Suprapubic skin (tissue), 4 donors: ENCODE measurements around the gene ATP6AP1. TPM values are rescaled to one million over a fixed set of nuclear protein-coding genes. Genes with fewer than 3 reads are reported as not detected.

Experiments used
- DNase-seq, 2 donors: peaks; one replicate each; pipeline ENCODE4 v3.0.0-alpha.2; 2019; ENCODE audit warnings: low spot score in 2 of 2
- H3K27ac ChIP-seq: fragments of 200-600 bp; sonication (generic); one replicate; pipeline ENCODE4 v1.5.1; 2019
- H3K27me3 ChIP-seq: fragments of 200-600 bp; sonication (generic); one replicate; pipeline ENCODE4 v1.5.1; 2019
- H3K36me3 ChIP-seq: fragments of 200-600 bp; sonication (generic); one replicate; pipeline ENCODE4 v1.5.1; 2019
- H3K4me1 ChIP-seq: fragments of 200-600 bp; sonication (generic); one replicate; pipeline ENCODE4 v1.5.1; 2019
- H3K4me3 ChIP-seq: fragments of 200-600 bp; sonication (generic); one replicate; pipeline ENCODE4 v1.5.1; 2019; ENCODE audit warnings: mild to moderate bottlenecking
- H3K9me3 ChIP-seq: fragments of 200-600 bp; sonication (generic); one replicate; pipeline ENCODE4 v1.5.1; 2019
- EP300 ChIP-seq: sonication (generic); formaldehyde crosslinking; IDR thresholded peaks from one replicate; pipeline ENCODE4 v1.6.1; 2017; ENCODE audit warnings: antibody characterized with exemption
- POLR2A ChIP-seq, 2 donors: fragments of 450-650 bp; IDR thresholded peaks; one replicate each; pipeline ENCODE4 v1.6.1; 2017; ENCODE audit warnings: antibody characterized with exemption in 2 of 2, mild to moderate bottlenecking in 2 of 2, moderate library complexity in 2 of 2
- POLR2AphosphoS5 ChIP-seq, 3 donors: sonication (generic); formaldehyde crosslinking; IDR thresholded peaks; one replicate each; pipeline ENCODE4 v1.6.1; 2017; ENCODE audit warnings: antibody characterized with exemption in 3 of 3
- WGBS: methylation state at CpG from one replicate; pipeline ENCODE4 v1.1.5; 2018; 5-methylcytosine and 5-hydroxymethylcytosine counted together
- total RNA-seq, 4 donors: library from RNA; depleted of rRNA; stranded (reverse); fragments of >200 nt; gene quantifications; one replicate each; pipeline ENCODE4 v1.1.0, GENCODE V29; 2016
- TF ChIP-seq, protein P1 (sequence below), 2 donors: fragments of 200-600 bp in 1 of 2; fragments of 450-650 bp in 1 of 2; sonication (generic) in 1 of 2; IDR thresholded peaks; one replicate each; pipeline ENCODE4 v1.5.1; 2016 to 2019; ENCODE audit warnings: antibody characterized with exemption in 2 of 2, mild to moderate bottlenecking in 1 of 2, moderate library complexity in 1 of 2

The ATP6AP1 gene, protein sequence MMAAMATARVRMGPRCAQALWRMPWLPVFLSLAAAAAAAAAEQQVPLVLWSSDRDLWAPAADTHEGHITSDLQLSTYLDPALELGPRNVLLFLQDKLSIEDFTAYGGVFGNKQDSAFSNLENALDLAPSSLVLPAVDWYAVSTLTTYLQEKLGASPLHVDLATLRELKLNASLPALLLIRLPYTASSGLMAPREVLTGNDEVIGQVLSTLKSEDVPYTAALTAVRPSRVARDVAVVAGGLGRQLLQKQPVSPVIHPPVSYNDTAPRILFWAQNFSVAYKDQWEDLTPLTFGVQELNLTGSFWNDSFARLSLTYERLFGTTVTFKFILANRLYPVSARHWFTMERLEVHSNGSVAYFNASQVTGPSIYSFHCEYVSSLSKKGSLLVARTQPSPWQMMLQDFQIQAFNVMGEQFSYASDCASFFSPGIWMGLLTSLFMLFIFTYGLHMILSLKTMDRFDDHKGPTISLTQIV
- 10 to 100 TPM; 47.0 to 64.4 (median 60.0) TPM for total RNA-seq

DNA sequence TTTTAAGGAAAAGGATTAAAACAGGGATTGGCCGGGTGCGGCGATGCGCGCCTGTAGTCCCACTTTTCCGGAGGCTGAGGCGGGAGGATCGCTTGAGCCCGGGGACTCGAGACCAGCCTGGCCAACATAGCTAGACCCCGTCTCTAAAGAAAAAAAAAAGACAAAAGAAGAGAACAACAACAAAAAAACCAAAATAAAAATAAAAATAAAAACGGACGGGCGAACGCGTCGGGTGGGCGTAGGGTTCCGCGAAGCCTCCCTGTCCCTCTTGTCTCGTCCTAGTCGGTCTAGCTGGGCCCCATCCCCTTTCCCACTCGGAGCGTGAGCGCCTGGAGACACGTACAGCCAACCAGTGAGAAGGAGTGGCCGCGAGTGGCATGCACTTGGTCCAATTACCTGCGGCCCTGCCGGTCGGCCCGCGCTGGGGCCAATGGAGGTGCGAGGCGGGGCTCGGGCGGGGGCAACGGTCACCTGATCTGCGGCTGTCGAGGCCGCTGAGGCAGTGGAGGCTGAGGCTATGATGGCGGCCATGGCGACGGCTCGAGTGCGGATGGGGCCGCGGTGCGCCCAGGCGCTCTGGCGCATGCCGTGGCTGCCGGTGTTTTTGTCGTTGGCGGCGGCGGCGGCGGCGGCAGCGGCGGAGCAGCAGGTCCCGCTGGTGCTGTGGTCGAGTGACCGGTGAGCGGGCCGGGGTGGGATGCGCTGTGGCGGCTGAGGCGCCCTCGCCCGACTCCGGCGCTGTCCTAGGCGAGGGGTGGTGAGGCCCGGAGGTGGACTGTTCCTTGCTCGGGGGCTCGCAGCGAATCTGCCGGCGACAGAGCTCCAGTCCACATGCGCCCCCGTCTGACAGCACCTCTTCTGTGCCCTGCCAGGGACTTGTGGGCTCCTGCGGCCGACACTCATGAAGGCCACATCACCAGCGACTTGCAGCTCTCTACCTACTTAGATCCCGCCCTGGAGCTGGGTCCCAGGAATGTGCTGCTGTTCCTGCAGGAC is at the start of gene ATP6AP1:
Gene ATP6AP1, plus strand, starts transcription at position 502 of the 996 bp plus-strand sequence. Its CDS starts 16 bp downstream, at position 518.
- TF ChIP-seq EP300 (no peak), POLR2AphosphoS5 (IDR thresholded peaks at IDR 0.05) (peak in 1 of 3 donors; percentile 73)
- peak within 1 kb of the TSS; percentile 83 for H3K27ac ChIP-seq

DNA sequence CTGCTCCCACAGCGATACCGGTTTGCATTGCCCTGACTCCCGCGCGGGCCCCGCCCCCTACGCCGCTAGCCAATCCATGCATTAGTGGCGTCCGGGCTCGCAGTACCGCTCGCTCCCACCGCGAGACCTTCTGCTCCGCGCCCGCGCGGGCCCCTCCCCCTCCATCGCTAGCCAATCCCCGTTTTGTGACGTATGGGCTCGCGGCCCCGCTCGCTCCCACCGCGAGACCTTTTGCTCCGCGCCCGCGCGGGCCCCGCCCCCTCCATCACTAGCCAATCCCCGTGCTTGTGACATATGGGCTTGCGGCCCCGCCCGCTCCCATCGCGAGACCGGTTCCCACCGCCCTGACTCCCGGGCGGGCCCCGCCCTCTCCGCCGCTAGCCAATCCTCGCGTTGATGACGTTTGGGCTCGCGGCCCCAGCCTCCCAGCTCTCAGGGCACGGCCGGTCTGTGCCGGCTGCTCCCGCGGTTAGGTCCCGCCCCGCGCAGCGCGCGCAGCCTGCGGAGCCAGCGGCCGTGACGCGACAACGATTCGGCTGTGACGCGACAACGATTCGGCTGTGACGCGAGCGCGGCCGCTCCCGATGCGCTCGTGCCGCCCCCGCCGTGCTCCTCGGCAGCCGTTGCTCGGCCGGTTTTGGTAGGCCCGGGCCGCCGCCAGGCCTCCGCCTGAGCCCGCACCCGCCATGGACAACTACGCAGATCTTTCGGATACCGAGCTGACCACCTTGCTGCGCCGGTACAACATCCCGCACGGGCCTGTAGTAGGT is 49.5 kb upstream of the ATP6AP1 start, which contains the start of gene EMD:
Gene EMD, plus strand, starts transcription at position 497 of the 770 bp plus-strand sequence. Its CDS starts 190 bp downstream, at position 687.
- DNase-seq = peak; percentile 97 to 98
- Histone ChIP-seq H3K4me1 (peaks cover 30% of the 10 kb centered on the region), H3K4me3 (peak within 1 kb of the TSS; percentile 78), H3K9me3 (no peaks in the 10 kb centered on the region), H3K27ac (peak within 1 kb of the TSS; percentile 97), H3K27me3 (no peaks in the 10 kb centered on the region), H3K36me3 (no peaks in the 10 kb centered on the region)
- WGBS = 46% methylated on average over 81 of the region's 103 CpGs
- TF ChIP-seq POLR2AphosphoS5 (IDR thresholded peaks at IDR 0.05) (peak in 2 of 3 donors; percentile 24 to 66), EP300 (no peak), POLR2A (IDR thresholded peaks at IDR 0.05) (peak; percentile 12 to 79)
- TF ChIP-seq, protein P1, sequence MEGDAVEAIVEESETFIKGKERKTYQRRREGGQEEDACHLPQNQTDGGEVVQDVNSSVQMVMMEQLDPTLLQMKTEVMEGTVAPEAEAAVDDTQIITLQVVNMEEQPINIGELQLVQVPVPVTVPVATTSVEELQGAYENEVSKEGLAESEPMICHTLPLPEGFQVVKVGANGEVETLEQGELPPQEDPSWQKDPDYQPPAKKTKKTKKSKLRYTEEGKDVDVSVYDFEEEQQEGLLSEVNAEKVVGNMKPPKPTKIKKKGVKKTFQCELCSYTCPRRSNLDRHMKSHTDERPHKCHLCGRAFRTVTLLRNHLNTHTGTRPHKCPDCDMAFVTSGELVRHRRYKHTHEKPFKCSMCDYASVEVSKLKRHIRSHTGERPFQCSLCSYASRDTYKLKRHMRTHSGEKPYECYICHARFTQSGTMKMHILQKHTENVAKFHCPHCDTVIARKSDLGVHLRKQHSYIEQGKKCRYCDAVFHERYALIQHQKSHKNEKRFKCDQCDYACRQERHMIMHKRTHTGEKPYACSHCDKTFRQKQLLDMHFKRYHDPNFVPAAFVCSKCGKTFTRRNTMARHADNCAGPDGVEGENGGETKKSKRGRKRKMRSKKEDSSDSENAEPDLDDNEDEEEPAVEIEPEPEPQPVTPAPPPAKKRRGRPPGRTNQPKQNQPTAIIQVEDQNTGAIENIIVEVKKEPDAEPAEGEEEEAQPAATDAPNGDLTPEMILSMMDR (IDR thresholded peaks at IDR 0.05) = no peak

More for the DNA sequence above, at the start of gene ATP6AP1:
- H3K9me3 ChIP-seq = no peaks in the 10 kb centered on the region
- WGBS = 62% methylated on average over 42 of the region's 87 CpGs
- H3K36me3 ChIP-seq = peaks cover 15% of the 10 kb centered on the region
- H3K27me3 ChIP-seq = no peaks in the 10 kb centered on the region
- peak; percentile 94 to 95 for DNase-seq
- peaks cover 20% of the 10 kb centered on the region for H3K4me1 ChIP-seq
- peak within 1 kb of the TSS; percentile 69 for H3K4me3 ChIP-seq

DNA sequence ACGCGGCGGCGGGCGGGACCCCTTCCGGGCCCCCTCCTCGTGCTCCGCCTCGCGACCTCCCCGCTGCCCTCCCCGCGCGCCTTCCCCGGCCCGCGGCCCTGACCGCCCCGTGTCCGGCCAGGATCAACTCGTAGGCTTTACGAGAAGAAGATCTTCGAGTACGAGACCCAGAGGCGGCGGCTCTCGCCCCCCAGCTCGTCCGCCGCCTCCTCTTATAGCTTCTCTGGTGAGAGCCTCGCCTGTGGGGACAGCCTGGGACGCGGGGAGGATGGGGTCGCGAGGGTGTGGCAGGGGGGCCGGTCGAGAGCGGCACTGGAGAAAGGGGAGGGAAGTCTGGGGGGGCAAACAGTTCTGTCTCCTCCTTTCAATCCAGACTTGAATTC is 48.9 kb upstream of the ATP6AP1 start:
- Histone ChIP-seq H3K4me3 (peak overlapping the region; percentile 78), H3K36me3 (no peaks in the 10 kb centered on the region), H3K27ac (peak overlapping the region; percentile 97), H3K9me3 (no peaks in the 10 kb centered on the region), H3K27me3 (no peaks in the 10 kb centered on the region), H3K4me1 (peaks cover 24% of the 10 kb centered on the region)
- no peak for DNase-seq
- WGBS = 48% methylated on average over 26 of the region's 38 CpGs
- no peak for TF ChIP-seq EP300

DNA sequence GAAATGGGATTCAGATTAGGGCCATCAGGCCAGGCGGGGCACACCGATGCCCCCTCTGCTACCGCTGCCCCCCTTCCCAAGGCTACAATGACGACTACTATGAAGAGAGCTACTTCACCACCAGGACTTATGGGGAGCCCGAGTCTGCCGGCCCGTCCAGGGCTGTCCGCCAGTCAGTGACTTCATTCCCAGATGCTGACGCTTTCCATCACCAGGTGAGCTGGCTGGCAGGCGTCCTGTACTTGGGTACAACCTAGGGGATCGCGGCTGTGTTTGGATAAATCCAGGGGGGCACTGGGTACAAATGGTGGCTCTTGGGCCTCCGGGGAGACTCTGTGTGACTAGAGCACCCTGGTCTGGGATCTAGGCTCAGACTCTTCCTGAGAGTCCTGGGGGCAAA is 48.3 kb upstream of the ATP6AP1 start:
- 63% methylated on average over 5 of the region's 13 CpGs for WGBS
- peaks cover 20% of the 10 kb centered on the region for H3K4me1 ChIP-seq
- H3K27ac ChIP-seq = peak overlapping the region; percentile 97
- H3K36me3 ChIP-seq = no peaks in the 10 kb centered on the region
- TF ChIP-seq POLR2AphosphoS5 (IDR thresholded peaks at IDR 0.05) (no peak), EP300 (no peak), POLR2A (IDR thresholded peaks at IDR 0.05) (no peak)
- TF ChIP-seq, protein P1 (IDR thresholded peaks at IDR 0.05) = no peak
- H3K9me3 ChIP-seq = no peaks in the 10 kb centered on the region
- H3K4me3 ChIP-seq = peak overlapping the region; percentile 78
- no peaks in the 10 kb centered on the region for H3K27me3 ChIP-seq
- no peak for DNase-seq

DNA sequence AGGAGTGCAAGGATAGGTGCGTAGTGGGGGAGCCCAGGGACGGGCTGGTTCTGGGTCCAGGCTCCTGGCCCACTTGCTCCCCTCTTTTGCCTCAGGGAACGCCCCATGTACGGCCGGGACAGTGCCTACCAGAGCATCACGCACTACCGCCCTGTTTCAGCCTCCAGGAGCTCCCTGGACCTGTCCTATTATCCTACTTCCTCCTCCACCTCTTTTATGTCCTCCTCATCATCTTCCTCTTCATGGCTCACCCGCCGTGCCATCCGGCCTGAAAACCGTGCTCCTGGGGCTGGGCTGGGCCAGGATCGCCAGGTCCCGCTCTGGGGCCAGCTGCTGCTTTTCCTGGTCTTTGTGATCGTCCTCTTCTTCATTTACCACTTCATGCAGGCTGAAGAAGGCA is 47.7 kb upstream of the ATP6AP1 start:
- DNase-seq = no peak
- Histone ChIP-seq H3K27me3 (no peaks in the 10 kb centered on the region), H3K27ac (no peak overlapping the region), H3K9me3 (no peaks in the 10 kb centered on the region), H3K4me3 (peak overlapping the region; percentile 78), H3K4me1 (peaks cover 20% of the 10 kb centered on the region), H3K36me3 (no peaks in the 10 kb centered on the region)
- WGBS = 91% methylated on average over 9 of the region's 14 CpGs
- TF ChIP-seq POLR2AphosphoS5 (IDR thresholded peaks at IDR 0.05) = no peak
- TF ChIP-seq POLR2A (IDR thresholded peaks at IDR 0.05) = no peak
- no peak for TF ChIP-seq EP300

DNA sequence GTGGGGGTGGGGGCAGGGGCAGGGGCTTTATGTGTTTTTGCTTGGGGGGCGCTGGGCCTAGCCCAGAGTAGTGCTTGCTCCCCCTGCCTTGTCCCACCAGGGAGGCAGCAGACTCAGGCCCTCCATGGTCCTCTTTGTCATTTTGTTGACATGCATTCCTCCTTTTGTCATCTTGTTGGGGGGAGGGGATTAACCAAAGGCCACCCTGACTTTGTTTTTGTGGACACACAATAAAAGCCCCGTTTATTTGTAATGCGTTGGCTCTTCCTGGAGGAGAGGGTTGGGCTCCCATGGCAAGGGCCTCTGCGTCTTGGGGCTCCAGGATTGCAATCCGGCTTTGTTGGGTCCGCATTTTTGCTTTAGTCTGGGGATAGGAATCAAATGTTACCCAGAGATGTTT is 47.2 kb upstream of the ATP6AP1 start:
- H3K4me3 ChIP-seq = no peak overlapping the region
- WGBS = 68% methylated on average over 3 of the region's 6 CpGs
- no peaks in the 10 kb centered on the region for H3K36me3 ChIP-seq
- no peak for DNase-seq
- TF ChIP-seq POLR2A (IDR thresholded peaks at IDR 0.05) = no peak
- TF ChIP-seq, protein P1 (IDR thresholded peaks at IDR 0.05) = no peak
- TF ChIP-seq EP300 = no peak
- no peak for TF ChIP-seq POLR2AphosphoS5 (IDR thresholded peaks at IDR 0.05)
- no peaks in the 10 kb centered on the region for H3K9me3 ChIP-seq
- H3K27me3 ChIP-seq = no peaks in the 10 kb centered on the region
- no peak overlapping the region for H3K27ac ChIP-seq
- peaks cover 20% of the 10 kb centered on the region for H3K4me1 ChIP-seq
